Adrenal gland (tissue), 12 donors: ENCODE results near the gene ENGASE. TPM values are rescaled to one million over a fixed set of nuclear protein-coding genes. Genes with fewer than 3 reads are reported as not detected.

Experiments
- DNase-seq, 7 donors: peaks; one replicate each; pipeline ENCODE4 v3.0.0-alpha.2; 2019 to 2020
- H3K27ac ChIP-seq, 5 donors: fragments of 200-600 bp; sonication (generic) in 4 of 5; 1 replicate in 3 of 5; 2 replicates in 2 of 5; pipeline versions ENCODE4 v1.5.1 to v1.8.0; 2016 to 2020; ENCODE audit warnings: mild to moderate bottlenecking in 1 of 5
- H3K27me3 ChIP-seq: fragments of 200-600 bp; 2 replicates; pipeline ENCODE4 v1.8.0; 2021
- H3K36me3 ChIP-seq, 2 donors: fragments of 200-600 bp; replicated peaks in 1 of 2; 1 replicate in 1 of 2; 2 replicates in 1 of 2; pipeline versions ENCODE4 v1.5.1 to v1.8.0; 2018 to 2022
- H3K4me1 ChIP-seq, 2 donors: fragments of 200-600 bp; replicated peaks in 1 of 2; 1 replicate in 1 of 2; 2 replicates in 1 of 2; pipeline versions ENCODE4 v1.5.1 to v1.8.0; 2018 to 2021
- H3K4me3 ChIP-seq, 4 donors: fragments of 200-600 bp; sonication (generic) in 3 of 4; one replicate each; pipeline ENCODE4 v1.5.1; 2016 to 2018
- H3K9me3 ChIP-seq, 3 donors: fragments of 200-600 bp; sonication (generic) in 1 of 3; replicated peaks in 1 of 3; 1 replicate in 2 of 3; 2 replicates in 1 of 3; pipeline versions ENCODE4 v1.5.1 to v1.8.0; 2016 to 2021
- POLR2A ChIP-seq, 2 donors: fragments of 450-650 bp; IDR thresholded peaks; one replicate each; pipeline ENCODE4 v1.6.1; 2017; ENCODE audit warnings: antibody characterized with exemption in 2 of 2, mild to moderate bottlenecking in 2 of 2, moderate library complexity in 1 of 2
- WGBS, 4 donors: extraction: QIAGEN DNeasy Blood & Tissue Kit in 2 of 4; methylation state at CpG; one replicate each; pipeline versions ENCODE4 v1.1.5 to v1.1.7; 2013 to 2017; 5-methylcytosine and 5-hydroxymethylcytosine counted together
- intact Hi-C, 2 donors: fragments of 100-400 bp; cut with DNase I; formaldehyde crosslinking; loops; one replicate each; pipeline versions ENCODE4 v1.14.1 to v1.15.0; 2022 to 2023
- polyA plus RNA-seq, 3 donors: library from polyadenylated mRNA; stranded (reverse); fragments of 200-250 nt in 2 of 3; fragments of 350-450 nt in 1 of 3; fragmentation: Illumina TruSeq in 1 of 3; extraction: RNeasy Lipid Tissue Mini Kit (QIAGEN cat#74804) in 1 of 3; gene quantifications; one replicate each; pipeline ENCODE4 v1.2.3, GENCODE V29; 2013 to 2014
- total RNA-seq, 9 donors: library from RNA; depleted of rRNA in 4 of 9; stranded (reverse); fragments of >200 nt in 4 of 9; fragments of 120-200 nt in 1 of 9; fragmentation: NEBNext Ultra II Directional in 1 of 9; extraction: Animal tissue kit (Norgen Biotek cat#: 25700) in 1 of 9; gene quantifications; one replicate each; pipeline versions ENCODE4 v1.1.0 to v1.2.4, GENCODE V29; 2013 to 2023
- TF ChIP-seq, protein P1 (sequence below), 6 experiments: fragments of 450-650 bp in 4 of 6; fragments of 200-600 bp in 2 of 6; sonication (generic) in 1 of 6; IDR thresholded peaks; 1 replicate in 5 of 6; 2 replicates in 1 of 6; pipeline versions ENCODE4 v1.5.1 to v1.8.0; 2016 to 2021; ENCODE audit warnings: antibody characterized with exemption in 6 of 6, mild to moderate bottlenecking in 2 of 6, moderate library complexity in 1 of 6
- donor health status: healthy with polysubstance abuse.
- donor health status: Bipolar disorder and iron deficiency.
- donor health status: DM: yes; HTN: yes; CAD: no.
- donor health status: DM: no; HTN: no; CAD: no.
- donor health status: DM: no; HTN: no; CAD: no.
- donor health status: DM: yes; HTN: yes; CAD: no.

ENGASE gene
- total and polyA plus RNA-seq, 12 donors = 4.4 to 155 (median 31.1) TPM

DNA sequence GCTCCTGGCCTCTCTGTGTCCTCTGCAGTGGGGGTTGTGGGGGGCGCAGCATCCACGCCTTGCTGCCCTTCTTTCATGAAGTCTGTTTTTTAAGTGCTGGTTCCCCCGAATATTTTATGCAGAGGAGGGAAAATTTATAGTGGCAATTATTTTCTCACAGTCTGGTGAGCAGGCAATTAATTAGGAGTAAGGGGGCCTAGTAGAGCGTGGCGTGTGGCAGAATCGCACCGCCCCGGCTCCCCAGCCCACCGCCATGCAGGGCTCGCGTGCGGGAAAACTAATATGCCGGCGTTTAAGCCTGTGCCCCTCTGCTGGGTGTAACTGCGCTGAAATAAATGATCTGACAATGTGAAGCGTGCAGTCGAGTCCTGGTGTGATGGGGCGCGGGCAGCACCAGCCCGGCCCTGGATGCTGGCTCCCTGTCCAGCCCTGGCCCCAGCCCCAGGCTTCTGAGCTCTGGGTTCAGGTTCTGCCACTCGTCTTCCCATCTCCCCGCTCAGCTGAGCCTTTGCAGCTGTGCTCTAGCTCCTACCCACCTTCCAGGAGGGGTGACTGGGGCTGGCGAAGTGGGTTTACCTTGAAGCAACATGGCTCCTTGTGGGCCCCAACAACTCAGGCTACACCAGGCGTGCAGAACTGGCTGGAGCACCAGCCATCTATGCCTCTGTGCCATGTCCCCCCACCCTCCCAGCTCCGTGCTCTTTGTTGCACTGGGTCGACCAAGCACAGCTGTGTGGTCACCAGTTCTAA is 13.8 kb downstream of the ENGASE start:
- peaks cover 0 to 34% of the 10 kb centered on the region in 2 donors for H3K36me3 ChIP-seq
- no peaks in the 10 kb centered on the region for H3K4me1 ChIP-seq
- H3K4me3 ChIP-seq = no peak overlapping the region
- WGBS, 4 donors = 87 to 94% (median 88%) methylated on average over 25 to 26 of the region's 26 CpGs
- TF ChIP-seq, protein P1, sequence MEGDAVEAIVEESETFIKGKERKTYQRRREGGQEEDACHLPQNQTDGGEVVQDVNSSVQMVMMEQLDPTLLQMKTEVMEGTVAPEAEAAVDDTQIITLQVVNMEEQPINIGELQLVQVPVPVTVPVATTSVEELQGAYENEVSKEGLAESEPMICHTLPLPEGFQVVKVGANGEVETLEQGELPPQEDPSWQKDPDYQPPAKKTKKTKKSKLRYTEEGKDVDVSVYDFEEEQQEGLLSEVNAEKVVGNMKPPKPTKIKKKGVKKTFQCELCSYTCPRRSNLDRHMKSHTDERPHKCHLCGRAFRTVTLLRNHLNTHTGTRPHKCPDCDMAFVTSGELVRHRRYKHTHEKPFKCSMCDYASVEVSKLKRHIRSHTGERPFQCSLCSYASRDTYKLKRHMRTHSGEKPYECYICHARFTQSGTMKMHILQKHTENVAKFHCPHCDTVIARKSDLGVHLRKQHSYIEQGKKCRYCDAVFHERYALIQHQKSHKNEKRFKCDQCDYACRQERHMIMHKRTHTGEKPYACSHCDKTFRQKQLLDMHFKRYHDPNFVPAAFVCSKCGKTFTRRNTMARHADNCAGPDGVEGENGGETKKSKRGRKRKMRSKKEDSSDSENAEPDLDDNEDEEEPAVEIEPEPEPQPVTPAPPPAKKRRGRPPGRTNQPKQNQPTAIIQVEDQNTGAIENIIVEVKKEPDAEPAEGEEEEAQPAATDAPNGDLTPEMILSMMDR (IDR thresholded peaks at IDR 0.05) = no peak
- no peak for TF ChIP-seq POLR2A (IDR thresholded peaks at IDR 0.05)
- no peak for DNase-seq
- no peak overlapping the region for H3K27ac ChIP-seq
- no peaks in the 10 kb centered on the region for H3K9me3 ChIP-seq
- intact Hi-C loops = loop anchor here in 1 of 2 donors (5.0 kb wide), 1 partner anchor 304 kb away; no protein-coding TSS in a partner anchor
- peaks cover 21% of the 10 kb centered on the region for H3K27me3 ChIP-seq

- Histone ChIP-seq H3K27me3 (peaks cover 21% of the 10 kb centered on the region), H3K4me1 (no peaks in the 10 kb centered on the region), H3K36me3 (peaks cover 0 to 30% of the 10 kb centered on the region in 2 donors), H3K4me3 (no peak overlapping the region), H3K27ac (no peak overlapping the region), H3K9me3 (no peaks in the 10 kb centered on the region)
- no peak for TF ChIP-seq POLR2A (IDR thresholded peaks at IDR 0.05)
- TF ChIP-seq, protein P1 (IDR thresholded peaks at IDR 0.05) = no peak
- intact Hi-C loops = loop anchor here in 1 of 2 donors (5.0 kb wide), 1 partner anchor 303 kb away; no protein-coding TSS in a partner anchor
- WGBS, 4 donors = 38 to 66% (median 58%) methylated on average over 4 to 8 of the region's 8 CpGs
- peak in 1 of 7 donors; percentile 56 for DNase-seq
Measured at GRCh38 chr17:79088997-79089328, 14.3 kb downstream of the ENGASE start.

DNA sequence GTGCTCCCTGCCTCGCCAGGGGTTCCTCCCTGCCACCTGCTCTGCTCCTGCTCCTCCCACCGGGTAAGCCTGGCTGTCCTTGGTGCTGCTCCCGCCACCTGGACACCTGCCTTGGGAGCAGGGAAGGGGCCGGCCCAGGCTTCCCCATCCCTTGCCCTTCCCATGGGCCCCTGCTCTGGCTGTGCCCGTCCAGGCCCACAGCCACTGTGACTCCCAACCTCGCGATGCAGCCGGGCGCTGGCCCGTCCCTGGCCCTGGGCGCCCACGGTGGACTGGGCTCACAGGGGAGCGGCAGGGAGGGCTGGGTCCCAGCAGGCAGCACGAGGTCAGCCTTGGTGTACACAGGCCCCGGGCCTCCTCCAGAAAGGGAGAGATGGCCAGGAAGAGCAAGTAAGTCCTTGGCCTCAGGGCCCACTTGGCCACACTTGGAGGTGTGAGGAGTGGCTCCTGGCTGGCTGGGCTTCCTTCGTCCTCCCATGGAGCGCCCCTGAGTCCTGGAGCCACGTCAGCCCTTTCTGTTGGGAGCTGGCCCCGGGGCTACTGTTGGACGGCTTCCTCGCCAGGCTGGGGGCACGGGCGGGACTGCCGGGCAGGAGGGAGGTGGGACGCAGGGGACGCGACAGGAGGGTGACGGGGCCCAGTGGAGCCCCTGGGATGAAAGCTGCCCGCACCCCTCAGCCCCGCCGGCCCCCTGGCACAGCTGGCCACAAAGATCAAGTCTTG is 15.3 kb downstream of the ENGASE start:
- WGBS, 4 donors = 50 to 60% (median 55%) methylated on average over 23 to 31 of the region's 31 CpGs
- Histone ChIP-seq H3K27me3 (peaks cover 21% of the 10 kb centered on the region), H3K27ac (no peak overlapping the region), H3K4me1 (no peaks in the 10 kb centered on the region), H3K36me3 (peaks cover 0 to 23% of the 10 kb centered on the region in 2 donors), H3K9me3 (no peaks in the 10 kb centered on the region), H3K4me3 (no peak overlapping the region)
- TF ChIP-seq, protein P1 (IDR thresholded peaks at IDR 0.05) = no peak
- TF ChIP-seq POLR2A (IDR thresholded peaks at IDR 0.05) = no peak
- DNase-seq = no peak
- intact Hi-C loops = loop anchor here (5.0 to 10.0 kb wide), 2 partner anchors 302 to 605 kb away; no protein-coding TSS in a partner anchor
